K562 (cell line): ENCODE results near the gene VWA7. TPM values are rescaled to one million over a fixed set of nuclear protein-coding genes. Genes with fewer than 3 reads are reported as not detected.

Experiments used
- BMI1 ChIP-seq: fragments of 150-350 bp; IDR thresholded peaks from 2 replicates; pipeline ENCODE4 v1.6.1; 2014; ENCODE audit warnings: low read length
- CBFA2T3 ChIP-seq: fragments of 450-650 bp; IDR thresholded peaks from 2 replicates; pipeline ENCODE4 v1.6.1; 2017
- CCAR2 ChIP-seq: fragments of 200-400 bp; formaldehyde crosslinking; IDR thresholded peaks from 2 replicates; pipeline ENCODE4 v1.6.1; 2017; ENCODE audit warnings: mild to moderate bottlenecking, low read depth, low read length
- CEBPB ChIP-seq: fragments of 450-650 bp; IDR thresholded peaks from 2 replicates; pipeline ENCODE4 v1.6.1; 2016; ENCODE audit warnings: missing genetic modification characterization, missing compliant biosample characterization
- DLX4 ChIP-seq: fragments of 250-450 bp; sonication (Bioruptor Pico); IDR thresholded peaks from 2 replicates; pipeline ENCODE4 v1.6.1; 2021; ENCODE audit warnings: mild to moderate bottlenecking
- EP300 ChIP-seq: IDR thresholded peaks from 2 replicates; pipeline ENCODE4 v1.6.1; 2012; ENCODE audit warnings: low read length, improper control_type of control experiment
- EZH2 ChIP-seq: IDR thresholded peaks from 2 replicates; pipeline ENCODE4 v1.6.1; 2012; ENCODE audit warnings: low read depth, mild to moderate bottlenecking, inconsistent platforms, low read length, borderline replicate concordance
- FOXP4 ChIP-seq: sonication (generic); formaldehyde crosslinking; IDR thresholded peaks from 2 replicates; pipeline ENCODE4 v1.8.0; 2022; ENCODE audit warnings: mild to moderate bottlenecking, missing genetic modification reagents, borderline replicate concordance
- HEY1 ChIP-seq: fragments of 250-450 bp; sonication (Bioruptor Pico); IDR thresholded peaks from 2 replicates; pipeline ENCODE4 v1.5.0; 2020; ENCODE audit warnings: mild to moderate bottlenecking, moderate library complexity, borderline replicate concordance
- KDM2B ChIP-seq: fragments of 250-450 bp; sonication (Bioruptor Pico); IDR thresholded peaks from 2 replicates; pipeline ENCODE4 v1.8.0; 2021; ENCODE audit warnings: mild to moderate bottlenecking, moderate library complexity
- NFE2 ChIP-seq: IDR thresholded peaks from 2 replicates; pipeline ENCODE4 v1.6.1; 2014; ENCODE audit warnings: antibody characterized with exemption, low read depth
- NUFIP1 ChIP-seq: fragments of 450-650 bp; IDR thresholded peaks from 2 replicates; pipeline ENCODE4 v1.6.1; 2018; ENCODE audit not compliant: partially characterized antibody
- SP2 ChIP-seq: IDR thresholded peaks from 2 replicates; pipeline ENCODE4 v1.6.1; 2011; ENCODE audit warnings: mild to moderate bottlenecking, low read depth, low read length, moderate library complexity; ENCODE audit not compliant: poor library complexity, severe bottlenecking; ENCODE audit errors: extremely low read depth
- SREBF1 ChIP-seq: fragments of 150-350 bp; IDR thresholded peaks from 2 replicates; pipeline ENCODE4 v1.6.1; 2014; ENCODE audit warnings: antibody characterized with exemption, low read depth, low read length, borderline replicate concordance
- ZFPM2 ChIP-seq: fragments of 250-450 bp; sonication (Bioruptor Pico); IDR thresholded peaks from 2 replicates; pipeline ENCODE4 v1.5.1; 2022; ENCODE audit warnings: mild to moderate bottlenecking
- ZNF695 ChIP-seq: fragments of 450-650 bp; formaldehyde crosslinking; IDR thresholded peaks from 2 replicates; pipeline ENCODE4 v1.4.0; 2020; ENCODE audit warnings: mild to moderate bottlenecking, moderate library complexity
- polyA plus RNA-seq, 8 experiments: library from polyadenylated mRNA; depleted of rRNA in 4 of 8; stranded (reverse) in 5 of 8; unstranded in 3 of 8; fragments of >200 nt; fragmentation: Nextera tagmentation in 2 of 8; fragmentation: Illumina TruSeq in 1 of 8; extraction: Ambion mirVana in 2 of 8; extraction: Trizol in 1 of 8; gene quantifications; 2 replicates each; pipeline versions ENCODE4 v1.2.1 to v1.2.3, GENCODE V29; 2011 to 2014; ENCODE audit warnings: inconsistent platforms in 1 of 8, missing spikeins in 1 of 8
- total RNA-seq, 7 experiments: library from RNA; depleted of rRNA in 6 of 7; stranded (reverse); fragments of >200 nt in 6 of 7; fragmentation: Illumina TruSeq in 2 of 7; extraction: Trizol in 2 of 7; gene quantifications; 2 replicates each; pipeline versions ENCODE4 v1.2.1 to v1.2.3, GENCODE V29; 2011 to 2021; ENCODE audit warnings: low replicate concordance in 1 of 7
- TF ChIP-seq, protein P1 (sequence below): fragments of 450-650 bp; formaldehyde crosslinking; IDR thresholded peaks from 2 replicates; pipeline ENCODE4 v1.4.0; 2022; ENCODE audit warnings: mild to moderate bottlenecking, moderate library complexity

Gene VWA7
- total and polyA plus RNA-seq, 9 of the 15 experiments (the other 6 are each of a cell fraction or from before 2014, with no cell fraction given): 0.18 to 2.9 (median 0.95) TPM

GRCh38 chr6:31822036-31822821, 45.1 kb upstream of the VWA7 start (continued):
- TF ChIP-seq NFE2: peak; percentile 99
- TF ChIP-seq ZFPM2 (CRISPR knock-in tag): peak; percentile 74; the same call in 1 of the 2 replicates
- 0 out of 2 replicates have a peak, but pooled peaks have one; percentile 3 for TF ChIP-seq ZNF695 (CRISPR knock-in tag)
- TF ChIP-seq DLX4 (CRISPR knock-in tag): no peak
- TF ChIP-seq KDM2B (CRISPR knock-in tag): no peak; the same call in 1 of the 2 replicates
- TF ChIP-seq EZH2: no peak
- TF ChIP-seq, protein P1, sequence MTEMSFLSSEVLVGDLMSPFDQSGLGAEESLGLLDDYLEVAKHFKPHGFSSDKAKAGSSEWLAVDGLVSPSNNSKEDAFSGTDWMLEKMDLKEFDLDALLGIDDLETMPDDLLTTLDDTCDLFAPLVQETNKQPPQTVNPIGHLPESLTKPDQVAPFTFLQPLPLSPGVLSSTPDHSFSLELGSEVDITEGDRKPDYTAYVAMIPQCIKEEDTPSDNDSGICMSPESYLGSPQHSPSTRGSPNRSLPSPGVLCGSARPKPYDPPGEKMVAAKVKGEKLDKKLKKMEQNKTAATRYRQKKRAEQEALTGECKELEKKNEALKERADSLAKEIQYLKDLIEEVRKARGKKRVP (CRISPR knock-in tag): peak; percentile 67
- TF ChIP-seq FOXP4 (CRISPR knock-in tag): no peak
- TF ChIP-seq SP2: no peak
- TF ChIP-seq EP300: peak; percentile 77
- peak; percentile 70; the same call in 1 of the 2 replicates for TF ChIP-seq SREBF1
- TF ChIP-seq CCAR2: peak; percentile 73; the same call in 1 of the 2 replicates
- TF ChIP-seq HEY1 (CRISPR knock-in tag): 0 out of 2 replicates have a peak, but pooled peaks have one; percentile 10
- TF ChIP-seq CBFA2T3: no peak
- TF ChIP-seq BMI1: no peak
- TF ChIP-seq CEBPB (tag): 0 out of 2 replicates have a peak, but pooled peaks have one; percentile 43
- TF ChIP-seq NUFIP1: no peak
